NCI-H345 treated with DMSO at 0.1 percent for 48 hours (cell line): ENCODE data around the gene RPL31.
"Not testable (repeated sequence)": the region's sequence is repeated elsewhere in the genome, so short reads cannot be mapped to it uniquely, and the experiment has no call there.

Experiments used
- DNase-seq: peaks from one replicate; lab custom pipeline; 2025; ENCODE audit not compliant: unreplicated experiment; lab: John Stamatoyannopoulos, UW

Gene RPL31

GRCh38 chr2:101023327-101024107 lies 21.4 kb downstream of the RPL31 start:
- no peak for DNase-seq

- no peak for DNase-seq
Measured at GRCh38 chr2:101025561-101025960, 23.5 kb downstream of the RPL31 start.

GRCh38 chr2:101026253-101026701 lies 24.2 kb downstream of the RPL31 start:
- no peak for DNase-seq

- no peak for DNase-seq
Measured at GRCh38 chr2:101026923-101027469, 24.9 kb downstream of the RPL31 start.

- DNase-seq: no peak
Measured at GRCh38 chr2:101027852-101028251, 25.8 kb downstream of the RPL31 start.

- no peak for DNase-seq
Measured at GRCh38 chr2:101030866-101031554, 28.9 kb downstream of the RPL31 start.

- no peak for DNase-seq
Measured at GRCh38 chr2:101032084-101032776, 30.1 kb downstream of the RPL31 start.

GRCh38 chr2:101036562-101036961 lies 34.5 kb downstream of the RPL31 start:
- DNase-seq: no peak

- no peak for DNase-seq
Measured at GRCh38 chr2:101037161-101037755, 35.2 kb downstream of the RPL31 start.

- no peak for DNase-seq
Measured at GRCh38 chr2:101038455-101039255, 36.6 kb downstream of the RPL31 start.

GRCh38 chr2:101040072-101040471 lies 38.0 kb downstream of the RPL31 start:
- no peak for DNase-seq

- no peak for DNase-seq
Measured at GRCh38 chr2:101040761-101041160, 38.7 kb downstream of the RPL31 start.

- DNase-seq: no peak
Measured at GRCh38 chr2:101041413-101041812, 39.3 kb downstream of the RPL31 start.

GRCh38 chr2:101045330-101045729 lies 43.2 kb downstream of the RPL31 start:
- no peak for DNase-seq

- DNase-seq: no peak
Measured at GRCh38 chr2:101047075-101047766, 45.1 kb downstream of the RPL31 start.

- DNase-seq: no peak
Measured at GRCh38 chr2:101047774-101048173, 45.7 kb downstream of the RPL31 start.

GRCh38 chr2:101048756-101049155 lies 46.7 kb downstream of the RPL31 start:
- DNase-seq: no peak

GRCh38 chr2:101050886-101051285 lies 48.8 kb downstream of the RPL31 start:
- DNase-seq: not testable (repeated sequence)

GRCh38 chr2:101052147-101052546 lies 50.1 kb downstream of the RPL31 start:
- no peak for DNase-seq

- no peak for DNase-seq
Measured at GRCh38 chr2:101053117-101053516, 51.0 kb downstream of the RPL31 start.
